HepG2 (cell line): ENCODE results near the gene TTLL13. TPM values are rescaled to one million over a fixed set of nuclear protein-coding genes. Genes with fewer than 3 reads are reported as not detected.

Experiments used
- FOXK1 ChIP-seq: sonication (generic); formaldehyde crosslinking; IDR thresholded peaks from 2 replicates; pipeline ENCODE4 v1.4.0; 2020; ENCODE audit warnings: low read depth, missing genetic modification reagents, borderline replicate concordance
- FOXP1 ChIP-seq, 2 experiments: fragments of 450-650 bp in 1 of 2; IDR thresholded peaks; 2 replicates each; pipeline ENCODE4 v1.6.1; 2017 to 2018; ENCODE audit warnings: antibody characterized with exemption in 1 of 2
- HMGXB3 ChIP-seq: sonication (generic); formaldehyde crosslinking; IDR thresholded peaks from 2 replicates; pipeline ENCODE4 v1.4.0; 2020; ENCODE audit warnings: missing genetic modification reagents, borderline replicate concordance
- KDM3A ChIP-seq: IDR thresholded peaks from 2 replicates; pipeline ENCODE4 v1.6.1; 2018; ENCODE audit warnings: low read depth, missing compliant biosample characterization
- KDM5A ChIP-seq: fragments of 200-600 bp; sonication (generic); IDR thresholded peaks from 2 replicates; pipeline ENCODE4 v1.7.0; 2018; ENCODE audit warnings: antibody characterized with exemption, mild to moderate bottlenecking, low read length, borderline replicate concordance
- MLXIP ChIP-seq: sonication (generic); formaldehyde crosslinking; IDR thresholded peaks from 2 replicates; pipeline ENCODE4 v1.9.0; 2021; ENCODE audit warnings: missing genetic modification reagents, borderline replicate concordance
- MXD3 ChIP-seq: IDR thresholded peaks from 2 replicates; pipeline ENCODE4 v1.6.1; 2016; ENCODE audit warnings: mild to moderate bottlenecking, missing biosample characterization, missing genetic modification reagents
- MXI1 ChIP-seq: IDR thresholded peaks from 3 replicates; pipeline ENCODE4 v1.6.1; 2012; ENCODE audit warnings: low read depth, low read length, inconsistent platforms, borderline replicate concordance
- NAIF1 ChIP-seq: sonication (generic); formaldehyde crosslinking; IDR thresholded peaks from 2 replicates; pipeline ENCODE4 v1.5.0; 2020; ENCODE audit warnings: mild to moderate bottlenecking, missing genetic modification reagents, borderline replicate concordance
- NBN ChIP-seq: fragments of 450-650 bp; conservative IDR thresholded peaks from 2 replicates; pipeline ENCODE4 v1.6.1; 2017
- ONECUT2 ChIP-seq: sonication (generic); formaldehyde crosslinking; IDR thresholded peaks from 2 replicates; pipeline ENCODE4 v1.4.0; 2020; ENCODE audit warnings: missing genetic modification reagents
- POLR2AphosphoS5 ChIP-seq: IDR thresholded peaks from 2 replicates; pipeline ENCODE4 v1.6.1; 2012; ENCODE audit warnings: low read depth, low read length
- SP5 ChIP-seq: IDR thresholded peaks from 2 replicates; pipeline ENCODE4 v1.6.1; 2016; ENCODE audit warnings: low read depth, borderline replicate concordance
- XRCC5 ChIP-seq: fragments of 200-400 bp; formaldehyde crosslinking; optimal IDR thresholded peaks from 2 replicates; pipeline ENCODE3; 2017; ENCODE audit warnings: mild to moderate bottlenecking, low read length
- ZBTB38 ChIP-seq: sonication (generic); formaldehyde crosslinking; IDR thresholded peaks from 2 replicates; pipeline ENCODE4 v1.5.1; 2020; ENCODE audit warnings: mild to moderate bottlenecking, missing genetic modification reagents
- ZNF383 ChIP-seq: sonication (generic); formaldehyde crosslinking; IDR thresholded peaks from 2 replicates; pipeline ENCODE4 v1.4.0; 2020; ENCODE audit warnings: missing genetic modification reagents, mild to moderate bottlenecking, borderline replicate concordance
- ZNF598 ChIP-seq: sonication (generic); formaldehyde crosslinking; IDR thresholded peaks from 2 replicates; pipeline ENCODE4 v1.5.1; 2020; ENCODE audit warnings: mild to moderate bottlenecking, missing genetic modification reagents, borderline replicate concordance
- ZNF850 ChIP-seq: sonication (generic); formaldehyde crosslinking; conservative IDR thresholded peaks from 2 replicates; pipeline ENCODE4 v1.9.0; 2021; ENCODE audit warnings: mild to moderate bottlenecking, missing genetic modification reagents
- ZSCAN25 ChIP-seq: sonication (generic); formaldehyde crosslinking; IDR thresholded peaks from 2 replicates; pipeline ENCODE4 v1.8.0; 2022; ENCODE audit warnings: mild to moderate bottlenecking, missing genetic modification reagents
- polyA plus RNA-seq, 8 experiments: library from polyadenylated mRNA; depleted of rRNA in 3 of 8; stranded (reverse) in 7 of 8; unstranded in 1 of 8; fragments of >200 nt; fragmentation: Illumina TruSeq in 4 of 8; extraction: Trizol in 4 of 8; gene quantifications; 2 replicates each; pipeline versions ENCODE4 v1.2.1 to v1.2.3, GENCODE V29; 2011 to 2016; ENCODE audit warnings: low read depth in 4 of 8, missing spikeins in 1 of 8, mixed read lengths in 1 of 8; ENCODE audit not compliant: insufficient read depth in 1 of 8
- total RNA-seq, 5 experiments: library from RNA; depleted of rRNA; stranded (reverse); fragments of >200 nt; fragmentation: Illumina TruSeq; extraction: Trizol; gene quantifications; 2 replicates each; pipeline ENCODE4 v1.2.3, GENCODE V29; 2016; ENCODE audit warnings: low read depth in 1 of 5

The TTLL13 gene
- total and polyA plus RNA-seq, 2 of the 13 experiments (the other 11 are each of a cell fraction or from before 2014, with no cell fraction given): 0.07 to 0.29 TPM

- 0 out of 2 replicates have a peak, but pooled peaks have one; percentile 29 for TF ChIP-seq ZSCAN25 (CRISPR knock-in tag)
- TF ChIP-seq NAIF1 (CRISPR knock-in tag): no peak
- no peak for TF ChIP-seq FOXK1 (CRISPR knock-in tag)
- no peak for TF ChIP-seq HMGXB3 (CRISPR knock-in tag)
- TF ChIP-seq ZNF850 (CRISPR knock-in tag): no peak; the same call in 1 of the 2 replicates
- no peak for TF ChIP-seq FOXP1 (IDR thresholded peaks at IDR 0.05)
- no peak for TF ChIP-seq FOXP1 (CRISPR knock-in tag; IDR thresholded peaks at IDR 0.05)
- no peak for TF ChIP-seq ZNF383 (CRISPR knock-in tag)
- no peak for TF ChIP-seq MXI1
- no peak for TF ChIP-seq MLXIP (CRISPR knock-in tag)
- peak; percentile 46; the same call in 1 of the 2 replicates for TF ChIP-seq MXD3 (CRISPR knock-in tag)
- peak; percentile 13 for TF ChIP-seq XRCC5
- TF ChIP-seq ZBTB38 (CRISPR knock-in tag): 0 out of 2 replicates have a peak, but pooled peaks have one; percentile 12
- TF ChIP-seq ONECUT2 (CRISPR knock-in tag): no peak
- no peak for TF ChIP-seq NBN
- TF ChIP-seq ZNF598 (CRISPR knock-in tag): peak; percentile 77; the same call in 1 of the 2 replicates
- TF ChIP-seq KDM3A (CRISPR knock-in tag): no peak
- peak; percentile 32 for TF ChIP-seq SP5 (CRISPR knock-in tag)
- 0 out of 2 replicates have a peak, but pooled peaks have one; percentile 40 for TF ChIP-seq POLR2AphosphoS5
- TF ChIP-seq KDM5A: peak; percentile 16; the same call in 1 of the 2 replicates
These were observed 15.8 kb upstream of the TTLL13 start, which contains the start of gene CIB1 (continued) for GRCh38 chr15:90233387-90234095.
